Neural crest cell (in vitro differentiated cells): ENCODE measurements around the gene ADRA2B. TPM values are rescaled to one million over a fixed set of nuclear protein-coding genes. Genes with fewer than 3 reads are reported as not detected.
"Not testable (repeated sequence)": the region's sequence is repeated elsewhere in the genome, so short reads cannot be mapped to it uniquely, and the experiment has no call there.

Experiments
- DNase-seq: peaks from one replicate; pipeline ENCODE4 v3.0.0; 2021; ENCODE audit warnings: low read depth, mixed read lengths, low spot score
- H3K27ac Mint-ChIP-seq: one replicate; pipeline ENCODE4 v1.8.0; 2021; ENCODE audit warnings: mild to moderate bottlenecking, mixed read lengths; ENCODE audit not compliant: unreplicated experiment
- H3K27me3 Mint-ChIP-seq: 2 replicates; pipeline ENCODE4 v1.8.0; 2021; ENCODE audit warnings: low read depth, mild to moderate bottlenecking, mixed read lengths
- H3K36me3 Mint-ChIP-seq: 2 replicates; pipeline ENCODE4 v1.8.0; 2021; ENCODE audit warnings: low read depth, mild to moderate bottlenecking, mixed read lengths
- H3K4me1 Mint-ChIP-seq: 2 replicates; pipeline ENCODE4 v1.8.0; 2021; ENCODE audit warnings: mixed read lengths
- H3K4me3 Mint-ChIP-seq: one replicate; pipeline ENCODE4 v1.8.0; 2021; ENCODE audit warnings: mild to moderate bottlenecking, mixed read lengths
- H3K9me3 Mint-ChIP-seq: 2 replicates; pipeline ENCODE4 v1.8.0; 2021; ENCODE audit warnings: mixed read lengths
- CTCF ChIP-seq: fragments of 200-600 bp; sonication (generic); conservative IDR thresholded peaks from 2 replicates; pipeline ENCODE4 v1.5.0; 2021; ENCODE audit warnings: antibody characterized with exemption, mild to moderate bottlenecking
- total RNA-seq: library from RNA; stranded (reverse); gene quantifications from 2 replicates; pipeline ENCODE4 v1.2.1, GENCODE V29; 2021

ADRA2B gene
- total RNA-seq, 1 donor from 2014 or later = 0.79 TPM

GRCh38 chr2:96085541-96086355, 30.6 kb downstream of the ADRA2B start:
- no peak for TF ChIP-seq CTCF
- H3K4me1 Mint-ChIP-seq = peaks cover 10% of the 10 kb centered on the region
- H3K27me3 Mint-ChIP-seq = no peaks in the 10 kb centered on the region
- H3K36me3 Mint-ChIP-seq = no peaks in the 10 kb centered on the region
- no peak for DNase-seq
- peak overlapping the region; percentile 27 for H3K27ac Mint-ChIP-seq
- H3K4me3 Mint-ChIP-seq = no peak overlapping the region
- H3K9me3 Mint-ChIP-seq = no peaks in the 10 kb centered on the region

GRCh38 chr2:96084858-96085518, 31.4 kb downstream of the ADRA2B start:
- not testable (repeated sequence) for H3K36me3 Mint-ChIP-seq, H3K4me1 Mint-ChIP-seq, H3K4me3 Mint-ChIP-seq, H3K9me3 Mint-ChIP-seq, DNase-seq, H3K27me3 Mint-ChIP-seq
- peak overlapping the region; percentile 83 for H3K27ac Mint-ChIP-seq

- no peak for DNase-seq
- Mint-ChIP-seq H3K27ac (no peak overlapping the region), H3K36me3 (no peaks in the 10 kb centered on the region), H3K9me3 (peaks cover 2% of the 10 kb centered on the region), H3K4me3 (no peak overlapping the region), H3K27me3 (no peaks in the 10 kb centered on the region), H3K4me1 (peaks cover 5% of the 10 kb centered on the region)
- no peak for TF ChIP-seq CTCF
These were observed 32.1 kb downstream of the ADRA2B start for GRCh38 chr2:96083989-96084857.

- TF ChIP-seq CTCF = no peak
- no peak for DNase-seq
- no peaks in the 10 kb centered on the region for H3K27me3 Mint-ChIP-seq
- no peak overlapping the region for H3K27ac Mint-ChIP-seq
- no peak overlapping the region for H3K4me3 Mint-ChIP-seq
- H3K9me3 Mint-ChIP-seq = peaks cover 2% of the 10 kb centered on the region
- H3K4me1 Mint-ChIP-seq = peaks cover 5% of the 10 kb centered on the region
- no peaks in the 10 kb centered on the region for H3K36me3 Mint-ChIP-seq
These were observed 33.1 kb downstream of the ADRA2B start for GRCh38 chr2:96083064-96083939.

- H3K27me3 Mint-ChIP-seq = no peaks in the 10 kb centered on the region
- peaks cover 5% of the 10 kb centered on the region for H3K4me1 Mint-ChIP-seq
- no peak for DNase-seq
- H3K36me3 Mint-ChIP-seq = no peaks in the 10 kb centered on the region
- no peak overlapping the region for H3K4me3 Mint-ChIP-seq
- peaks cover 4% of the 10 kb centered on the region for H3K9me3 Mint-ChIP-seq
- no peak overlapping the region for H3K27ac Mint-ChIP-seq
- TF ChIP-seq CTCF = no peak
These were observed 33.9 kb downstream of the ADRA2B start for GRCh38 chr2:96082211-96083063.
